GM18526 (cell line): ENCODE results near the gene DUSP8.

Source experiments
- POLR2A ChIP-seq: IDR thresholded peaks from 3 replicates; pipeline ENCODE4 v1.6.1; 2011; ENCODE audit not compliant: insufficient read length; ENCODE audit errors: extremely low read depth

DUSP8 gene

DNA sequence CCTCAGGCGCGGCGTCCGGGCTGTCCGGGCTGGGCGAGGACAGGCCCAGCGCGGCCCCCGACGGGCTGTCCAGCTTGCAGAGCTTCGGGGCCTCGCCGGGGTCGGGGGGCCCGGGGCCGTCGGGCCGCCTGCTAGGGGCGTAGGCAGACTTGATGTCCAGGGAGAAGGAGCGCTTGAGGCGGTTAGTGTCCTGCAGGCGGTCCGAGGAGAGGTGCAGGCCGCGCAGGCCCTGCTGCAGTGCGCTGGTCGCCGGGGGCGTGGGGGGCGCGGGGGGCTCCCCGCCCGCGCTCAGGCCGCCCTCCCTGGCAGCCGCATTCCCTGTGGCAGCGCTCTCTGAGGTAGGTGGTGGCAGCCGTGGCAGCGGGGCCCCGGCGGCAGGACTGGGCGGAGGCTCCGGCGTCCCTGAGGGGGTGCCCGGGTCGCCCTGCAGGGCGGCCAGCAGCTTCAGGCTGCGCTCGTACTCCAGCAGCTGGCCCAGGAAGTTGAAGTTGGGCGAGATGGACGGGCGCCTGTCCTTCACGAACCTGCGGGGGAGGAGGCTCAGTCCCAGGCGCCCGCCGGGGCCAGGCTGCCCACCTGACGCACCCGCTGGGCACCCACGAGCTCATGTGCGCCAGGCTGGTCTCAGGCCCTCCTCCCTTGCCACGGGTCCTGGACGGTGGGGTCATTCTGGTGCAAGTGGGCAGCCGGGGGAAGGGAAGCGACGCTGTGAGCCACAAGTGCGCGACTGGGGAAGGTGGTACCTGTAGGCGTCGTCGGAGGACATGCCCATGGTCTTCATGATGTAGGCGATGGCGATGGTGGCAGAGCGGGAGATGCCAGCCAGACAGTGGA is 14.8 kb downstream of the DUSP8 start:
- no peak for TF ChIP-seq POLR2A

DNA sequence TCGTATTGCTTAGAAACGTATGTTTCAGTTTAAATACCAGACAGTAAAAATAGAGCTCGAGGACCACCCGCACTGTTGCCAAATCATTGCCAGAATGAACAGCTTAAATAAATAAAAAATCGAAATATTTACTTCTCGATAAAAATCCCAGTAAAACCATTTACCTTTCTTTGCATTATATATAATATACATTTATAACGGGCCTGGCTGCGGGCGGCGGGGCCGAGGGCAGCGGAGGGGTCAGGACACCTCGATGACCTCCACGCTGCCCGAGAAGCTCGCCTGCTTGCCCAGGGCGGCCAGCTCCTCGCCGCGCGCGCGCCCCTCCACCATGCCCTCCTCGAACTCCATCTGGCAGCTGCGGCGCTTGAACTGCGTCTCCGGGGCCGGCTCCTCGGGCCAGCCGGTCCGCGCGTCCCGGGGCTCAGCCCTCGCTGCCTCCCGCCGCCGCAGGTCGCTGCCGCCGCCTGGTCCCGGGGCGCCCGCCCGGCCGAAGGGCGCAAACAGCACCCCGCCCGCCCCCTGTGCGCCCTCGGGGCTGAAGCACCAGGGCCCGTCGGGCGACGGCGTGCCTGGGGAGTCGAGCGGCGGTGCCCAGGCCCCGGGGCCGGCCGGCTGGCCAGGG is 15.7 kb downstream of the DUSP8 start:
- no peak for TF ChIP-seq POLR2A

DNA sequence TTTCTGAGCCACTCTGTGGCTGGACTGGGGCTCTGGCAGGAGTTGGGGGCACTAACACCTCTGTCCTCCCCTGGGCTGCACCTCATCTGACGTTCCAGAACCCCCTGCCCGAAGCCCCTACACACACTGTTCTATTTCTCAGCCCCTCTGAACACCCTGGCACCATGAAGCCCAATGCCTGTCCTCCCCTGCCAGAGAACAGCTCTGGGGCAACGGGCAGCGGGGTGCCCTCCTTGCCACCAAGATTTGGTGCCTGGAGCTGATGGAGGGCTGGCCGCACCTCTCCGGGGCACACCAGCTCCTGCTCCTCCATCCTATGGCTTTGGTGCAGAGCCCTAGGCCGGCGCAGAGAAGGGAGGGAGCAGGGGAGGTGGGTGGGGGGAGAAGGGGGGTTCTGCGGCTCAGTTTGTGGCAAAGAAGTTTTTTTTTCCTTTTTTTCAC is 16.3 kb downstream of the DUSP8 start:
- no peak for TF ChIP-seq POLR2A

DNA sequence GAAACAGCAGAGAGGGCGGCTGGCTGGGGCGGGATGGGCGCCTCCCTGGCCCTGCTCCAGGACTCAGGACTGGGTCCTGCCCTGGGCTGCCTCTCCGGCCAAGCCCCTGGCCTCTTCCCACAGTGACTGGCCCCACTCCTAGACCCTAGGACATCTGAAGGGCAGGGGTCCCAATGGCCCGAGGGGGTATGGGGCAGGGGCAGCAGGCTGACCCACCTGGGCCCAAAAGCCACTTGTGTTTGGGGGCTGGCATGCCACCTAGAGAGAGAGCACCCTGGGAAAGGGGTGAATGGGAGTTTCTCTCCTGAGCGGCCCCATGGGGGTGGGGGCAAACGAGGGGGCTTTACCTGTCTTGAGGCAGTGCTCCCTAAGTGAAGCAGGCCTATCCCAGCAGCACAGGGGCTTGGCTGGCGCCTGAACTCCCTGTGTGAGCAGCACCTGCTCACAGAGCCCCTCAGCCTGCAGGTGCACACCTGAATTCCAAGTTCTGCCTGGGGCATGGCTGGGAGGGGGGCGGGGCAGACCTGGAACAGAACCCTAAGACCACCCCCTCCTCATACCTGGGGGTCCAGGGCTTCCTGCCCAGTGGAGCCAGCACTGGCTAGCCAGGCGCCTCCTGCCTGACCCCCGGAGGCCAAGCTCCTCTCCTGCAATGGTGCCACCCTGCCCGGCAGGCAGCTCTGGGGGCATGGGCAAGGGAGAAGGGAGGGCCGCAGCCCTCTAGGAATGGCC is 16.9 kb downstream of the DUSP8 start:
- TF ChIP-seq POLR2A = no peak

DNA sequence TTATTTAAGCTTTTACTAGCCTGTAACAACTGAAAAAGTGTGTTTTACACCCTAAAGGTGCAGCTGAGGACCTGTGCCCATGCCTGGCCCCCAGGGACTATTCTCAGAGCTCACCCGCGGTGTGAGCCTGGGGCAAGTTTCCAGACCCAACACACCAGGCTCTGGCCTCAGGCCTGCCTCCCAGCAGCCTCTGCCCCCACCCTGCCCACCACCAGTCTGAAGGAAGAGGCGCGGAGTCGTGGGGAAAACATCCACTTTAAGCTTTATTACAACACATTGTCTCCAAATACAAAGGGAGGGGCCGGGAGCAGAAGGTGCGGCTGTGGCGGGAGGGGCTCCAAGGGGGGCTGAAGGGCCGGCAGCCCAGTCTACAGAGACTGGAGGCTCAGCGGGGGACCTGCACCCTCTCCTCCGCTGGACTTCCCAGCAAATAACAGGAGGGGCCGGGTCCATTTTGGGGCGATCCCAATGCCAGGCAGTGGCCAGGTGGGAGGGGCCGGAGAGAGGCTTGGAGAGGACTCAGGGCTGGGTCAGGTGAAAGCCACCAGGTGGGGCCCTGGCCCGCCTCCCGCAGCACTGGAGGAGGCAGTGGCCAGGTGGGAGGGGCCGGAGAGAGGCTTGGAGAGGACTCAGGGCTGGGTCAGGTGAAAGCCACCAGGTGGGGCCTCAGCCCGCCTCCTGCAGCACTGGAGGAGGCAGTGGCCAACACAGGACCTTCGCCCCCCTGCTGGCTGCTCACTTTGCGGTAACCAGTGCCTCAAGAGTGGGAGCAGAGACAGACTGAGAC is 18.1 kb downstream of the DUSP8 start:
- no peak for TF ChIP-seq POLR2A

DNA sequence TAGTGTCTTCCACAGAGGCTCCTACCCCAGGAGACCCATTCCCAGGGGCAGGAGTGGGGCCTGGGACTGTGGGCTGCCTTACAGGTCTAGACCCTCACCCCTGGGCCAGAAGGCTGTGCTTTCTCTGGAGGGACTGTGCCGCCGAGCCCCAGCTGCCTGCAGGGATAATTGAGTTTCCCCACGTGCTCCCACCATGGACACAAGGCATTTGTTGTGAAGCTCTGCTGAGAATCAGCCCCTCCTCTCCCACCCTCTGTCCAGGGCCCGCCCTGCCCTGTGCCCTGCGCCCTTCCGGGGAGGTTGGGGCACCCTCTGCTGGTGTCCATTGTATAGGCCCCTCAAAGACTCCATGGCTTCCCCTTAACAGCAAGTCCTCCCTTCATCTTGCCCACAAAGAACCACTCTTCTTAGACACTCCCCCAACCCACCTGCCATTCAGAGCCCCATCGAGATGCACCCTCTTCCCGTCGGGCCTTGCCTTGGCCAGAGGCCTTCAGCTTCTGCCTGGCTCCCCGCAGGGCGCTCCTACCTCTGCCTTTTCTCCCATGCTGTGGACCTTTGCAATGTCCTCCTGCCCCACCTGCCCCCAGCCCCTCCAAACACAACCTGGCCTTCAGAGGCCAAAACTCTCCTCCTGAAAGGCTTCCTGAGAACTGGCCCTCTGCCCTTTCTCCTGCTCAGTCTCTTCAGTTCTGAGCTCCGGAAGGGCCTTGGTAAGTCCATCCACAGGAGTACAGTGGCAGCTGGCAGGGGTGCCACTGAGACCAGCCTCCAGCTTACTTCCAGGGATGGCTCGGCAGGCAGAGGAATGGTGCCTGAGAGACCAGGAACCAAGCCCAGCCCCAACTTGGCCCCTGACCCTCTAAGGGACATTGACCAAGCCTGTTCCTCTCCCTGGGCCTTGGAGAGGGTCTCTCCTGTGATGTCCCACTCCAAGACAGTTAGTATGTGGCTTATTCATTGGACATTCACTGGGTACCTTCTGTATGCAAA is 22.4 kb downstream of the DUSP8 start:
- TF ChIP-seq POLR2A = no peak

DNA sequence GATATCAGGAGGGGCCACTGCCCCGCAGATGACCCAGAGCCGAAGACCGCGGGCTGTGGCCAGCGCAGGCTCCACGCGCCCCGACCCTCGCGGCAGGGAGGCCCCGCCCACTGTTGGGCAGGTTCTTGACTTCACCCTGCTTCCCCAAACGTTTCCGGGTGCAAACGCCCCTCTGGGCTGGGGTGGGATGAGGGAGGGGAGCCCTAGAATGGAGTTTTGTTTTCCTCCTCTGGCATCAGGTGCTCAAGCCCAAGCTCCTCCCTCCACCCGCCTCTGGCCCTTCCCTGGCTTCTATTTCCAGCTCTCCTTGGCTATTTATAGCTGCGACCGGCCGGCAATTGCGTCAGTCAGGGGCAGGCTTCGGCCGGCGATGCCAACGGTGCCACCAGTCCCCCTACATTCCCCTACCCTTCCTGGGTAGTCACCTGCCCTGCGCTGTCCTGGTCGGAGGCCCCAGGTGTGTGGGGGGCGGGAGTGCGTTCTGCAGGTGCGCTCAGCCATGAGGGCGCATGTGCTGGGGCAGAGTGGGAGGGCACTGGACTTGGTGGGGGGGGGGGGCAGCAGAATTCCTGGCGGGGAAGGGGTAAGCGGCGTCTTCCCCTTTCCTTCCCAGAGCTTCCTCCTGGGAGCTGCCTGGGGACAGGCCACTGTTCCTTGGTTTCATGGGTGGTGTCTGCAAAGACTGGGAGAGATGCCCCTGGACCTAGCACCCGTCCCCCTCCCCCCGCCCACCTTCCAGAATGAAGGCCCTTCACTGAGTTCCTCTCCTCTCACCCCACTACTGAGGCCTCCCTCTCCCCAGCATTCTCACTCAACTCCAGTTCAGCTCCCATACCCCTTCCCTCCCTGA is 23.6 kb downstream of the DUSP8 start:
- no peak for TF ChIP-seq POLR2A

DNA sequence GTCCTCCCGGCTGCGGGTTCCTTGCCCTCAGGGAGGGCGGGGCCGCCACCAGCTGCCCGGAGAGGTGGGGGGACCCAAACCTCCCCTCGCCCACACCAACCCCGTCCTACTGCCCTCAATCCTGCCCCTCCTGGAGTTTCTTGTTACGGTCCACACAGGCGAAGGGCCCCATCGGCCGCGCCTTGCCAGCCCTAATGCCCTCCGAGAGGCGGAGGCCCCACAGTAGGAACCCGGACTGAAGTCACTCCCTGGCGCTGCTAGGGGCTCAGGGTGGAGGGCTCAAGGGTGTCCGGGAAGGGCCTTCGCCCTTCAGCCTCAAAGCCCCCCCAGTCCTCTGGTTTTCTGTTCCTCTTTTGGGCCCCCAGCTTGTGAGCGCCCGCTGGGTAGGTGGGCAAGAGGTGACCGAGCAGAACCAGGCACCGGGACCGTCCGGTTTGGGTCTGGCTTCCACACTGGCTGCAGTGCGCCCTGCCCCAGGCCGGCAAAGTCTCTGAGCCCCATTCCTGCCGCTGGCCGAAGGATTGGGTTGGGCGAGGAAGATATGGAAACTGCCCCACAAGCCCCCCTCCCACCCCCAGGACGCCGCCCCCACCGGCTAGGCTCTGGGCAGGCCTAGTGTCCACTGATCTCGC is 24.5 kb downstream of the DUSP8 start:
- TF ChIP-seq POLR2A = no peak

DNA sequence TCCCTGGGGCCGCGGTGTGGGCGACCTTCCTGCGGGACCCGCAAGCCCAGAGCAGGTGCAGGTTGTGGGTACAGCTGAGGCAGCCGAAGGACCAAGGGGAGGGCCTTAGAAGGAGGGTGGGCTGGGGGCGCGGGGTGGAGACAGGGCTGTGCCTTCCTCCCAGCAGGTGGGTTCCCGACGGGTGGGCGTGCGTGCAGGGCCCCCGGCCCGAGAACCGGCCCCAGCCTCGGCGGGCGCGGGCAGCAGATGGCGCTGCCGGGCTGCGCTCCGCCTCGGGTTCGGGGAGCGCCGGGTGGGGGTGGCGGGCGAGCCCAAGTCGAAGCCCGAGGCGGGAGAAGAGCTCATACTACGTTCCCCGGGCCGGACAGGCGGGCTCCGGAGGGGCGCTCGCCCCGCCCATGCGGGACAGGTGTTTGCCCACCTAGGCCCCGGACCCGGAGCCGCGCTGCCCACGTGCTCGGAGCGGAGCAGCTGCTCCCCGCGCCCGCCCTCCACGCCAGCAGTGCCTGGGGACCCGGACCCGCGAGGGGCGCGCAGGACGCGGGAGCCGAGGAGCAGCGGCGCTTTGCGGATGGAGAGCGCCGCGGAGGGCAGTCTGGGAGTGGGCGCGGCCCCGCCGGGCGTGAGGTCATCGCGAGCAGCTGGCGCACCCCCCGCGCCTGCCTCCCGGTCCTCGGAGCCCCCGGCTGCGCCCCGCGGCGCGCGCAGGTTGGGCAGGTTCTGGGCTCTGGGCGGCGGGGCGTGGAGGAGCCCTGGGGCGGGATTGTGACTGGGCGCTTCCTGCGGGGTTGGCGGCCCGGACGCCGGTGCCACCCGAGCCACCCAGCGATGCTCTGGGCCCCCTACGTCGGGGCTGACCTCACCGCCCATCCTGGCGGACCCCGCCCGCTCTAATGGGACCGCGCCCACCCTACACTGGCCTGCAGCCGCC is 25.3 kb downstream of the DUSP8 start:
- TF ChIP-seq POLR2A = no peak

DNA sequence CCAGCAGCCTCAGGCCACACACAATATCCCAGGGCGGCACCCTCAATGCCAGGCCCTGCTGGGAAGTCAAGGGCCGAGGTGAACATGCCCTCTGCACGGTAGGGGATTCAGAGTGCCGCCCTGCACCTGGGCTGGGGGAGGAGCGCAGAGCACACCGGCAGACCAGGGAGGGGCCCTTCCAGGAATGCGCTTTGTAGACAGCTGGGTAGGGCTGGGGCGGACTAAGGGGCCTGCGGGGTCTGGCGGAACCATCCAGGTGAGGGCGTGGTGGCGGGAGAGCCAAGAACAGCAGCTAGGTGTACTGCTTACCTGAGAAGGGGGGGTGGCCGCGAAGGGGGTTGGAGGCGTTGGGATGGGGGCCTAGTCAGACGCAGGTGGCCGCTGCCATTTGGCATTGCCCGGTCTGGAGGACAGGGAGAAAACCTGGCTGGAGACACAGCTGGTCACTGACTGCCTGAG is 26.0 kb downstream of the DUSP8 start:
- TF ChIP-seq POLR2A = no peak

DNA sequence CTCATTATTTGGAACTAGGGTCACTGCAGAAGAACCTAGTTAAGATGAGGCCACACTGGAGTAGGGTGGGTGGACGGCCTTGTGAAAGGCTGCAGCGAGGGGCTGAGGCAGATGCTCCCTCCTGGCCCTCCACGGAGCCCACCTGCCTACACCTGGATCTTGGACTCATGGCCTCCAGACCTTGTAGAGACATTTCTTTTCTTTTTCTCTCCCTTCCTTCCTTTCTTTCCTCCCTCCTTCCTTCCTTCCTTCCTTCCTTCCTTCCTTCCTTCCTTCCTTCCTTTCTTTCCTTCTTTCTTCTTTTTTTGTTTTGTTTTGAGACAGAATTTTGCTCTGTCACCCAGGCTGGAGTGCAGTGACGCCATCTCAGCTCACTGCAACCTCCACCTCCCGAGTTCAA is 26.6 kb downstream of the DUSP8 start:
- TF ChIP-seq POLR2A = no peak

DNA sequence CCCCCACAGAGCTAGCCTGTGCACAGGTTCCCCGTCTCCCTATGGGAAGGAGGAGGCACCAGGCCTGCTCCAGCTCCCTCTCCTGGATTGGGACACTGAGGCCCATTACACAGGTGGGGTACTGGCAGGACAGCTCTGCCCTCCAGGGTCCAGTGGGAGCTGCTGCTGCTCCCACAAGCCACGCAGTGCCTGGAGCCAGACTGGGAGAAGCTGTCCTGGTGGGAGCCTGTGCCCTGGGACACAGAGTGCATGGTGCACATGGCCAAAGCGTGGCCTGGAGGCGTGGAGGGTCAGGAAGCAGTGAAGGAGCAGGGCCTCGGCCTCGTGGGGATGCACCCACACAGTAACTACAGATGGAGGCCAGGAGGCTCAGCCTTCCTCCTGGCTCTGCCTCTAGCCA is 27.5 kb downstream of the DUSP8 start:
- no peak for TF ChIP-seq POLR2A
